Measurements from ENCODE around the gene TFF2.

TFF2 gene

DNA sequence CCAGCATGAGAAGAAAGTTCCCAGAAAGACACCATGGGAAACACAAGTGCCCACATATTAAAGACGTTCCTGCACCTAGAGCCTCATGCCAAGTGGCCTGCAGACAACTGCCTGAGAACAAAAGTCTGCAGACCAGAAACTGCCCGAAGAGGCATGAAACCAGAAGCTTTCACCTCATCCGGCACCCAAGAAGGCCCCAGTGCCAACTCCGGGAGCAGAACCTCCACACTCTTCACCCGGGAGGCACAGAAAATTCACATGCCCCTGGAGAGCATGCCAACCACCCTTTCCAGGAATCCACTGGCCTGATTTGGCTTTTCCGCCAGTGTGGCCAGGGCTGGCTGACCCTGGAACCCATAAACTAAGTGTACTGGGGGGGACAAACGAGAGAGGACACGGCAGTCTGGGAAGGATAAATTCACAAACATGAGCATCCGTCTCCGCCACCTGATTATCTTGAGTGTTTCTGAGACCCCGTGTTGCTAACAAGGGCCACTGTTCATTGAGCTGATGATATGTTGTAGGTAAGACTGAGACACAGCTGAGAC lies 6.8 kb downstream of the TFF2 start:
- TF ChIP-seq CEBPB (IDR thresholded peaks at IDR 0.05) (no peak), RAD21 (IDR thresholded peaks at IDR 0.05; ENCODE audit: low read depth) (no peak), TEAD4 (IDR thresholded peaks at IDR 0.05) (no peak), NFIC (IDR thresholded peaks at IDR 0.05) (no peak), TCF12 (IDR thresholded peaks at IDR 0.05; ENCODE audit: low read depth) (no peak), YY1 (IDR thresholded peaks at IDR 0.05; ENCODE audit: low read depth) (no peak), ZBTB7A (IDR thresholded peaks at IDR 0.05; ENCODE audit: low read depth) (no peak), USF1 (IDR thresholded peaks at IDR 0.05) (no peak), CREB1 (IDR thresholded peaks at IDR 0.05; ENCODE audit: low read depth) (no peak), FOXM1 (IDR thresholded peaks at IDR 0.05; ENCODE audit: borderline replicate concordance, low read depth) (no peak)
- TF ChIP-seq, protein P1, sequence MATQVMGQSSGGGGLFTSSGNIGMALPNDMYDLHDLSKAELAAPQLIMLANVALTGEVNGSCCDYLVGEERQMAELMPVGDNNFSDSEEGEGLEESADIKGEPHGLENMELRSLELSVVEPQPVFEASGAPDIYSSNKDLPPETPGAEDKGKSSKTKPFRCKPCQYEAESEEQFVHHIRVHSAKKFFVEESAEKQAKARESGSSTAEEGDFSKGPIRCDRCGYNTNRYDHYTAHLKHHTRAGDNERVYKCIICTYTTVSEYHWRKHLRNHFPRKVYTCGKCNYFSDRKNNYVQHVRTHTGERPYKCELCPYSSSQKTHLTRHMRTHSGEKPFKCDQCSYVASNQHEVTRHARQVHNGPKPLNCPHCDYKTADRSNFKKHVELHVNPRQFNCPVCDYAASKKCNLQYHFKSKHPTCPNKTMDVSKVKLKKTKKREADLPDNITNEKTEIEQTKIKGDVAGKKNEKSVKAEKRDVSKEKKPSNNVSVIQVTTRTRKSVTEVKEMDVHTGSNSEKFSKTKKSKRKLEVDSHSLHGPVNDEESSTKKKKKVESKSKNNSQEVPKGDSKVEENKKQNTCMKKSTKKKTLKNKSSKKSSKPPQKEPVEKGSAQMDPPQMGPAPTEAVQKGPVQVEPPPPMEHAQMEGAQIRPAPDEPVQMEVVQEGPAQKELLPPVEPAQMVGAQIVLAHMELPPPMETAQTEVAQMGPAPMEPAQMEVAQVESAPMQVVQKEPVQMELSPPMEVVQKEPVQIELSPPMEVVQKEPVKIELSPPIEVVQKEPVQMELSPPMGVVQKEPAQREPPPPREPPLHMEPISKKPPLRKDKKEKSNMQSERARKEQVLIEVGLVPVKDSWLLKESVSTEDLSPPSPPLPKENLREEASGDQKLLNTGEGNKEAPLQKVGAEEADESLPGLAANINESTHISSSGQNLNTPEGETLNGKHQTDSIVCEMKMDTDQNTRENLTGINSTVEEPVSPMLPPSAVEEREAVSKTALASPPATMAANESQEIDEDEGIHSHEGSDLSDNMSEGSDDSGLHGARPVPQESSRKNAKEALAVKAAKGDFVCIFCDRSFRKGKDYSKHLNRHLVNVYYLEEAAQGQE (IDR thresholded peaks at IDR 0.05; ENCODE audit: low read depth), result no peak
- TF ChIP-seq, protein P2, sequence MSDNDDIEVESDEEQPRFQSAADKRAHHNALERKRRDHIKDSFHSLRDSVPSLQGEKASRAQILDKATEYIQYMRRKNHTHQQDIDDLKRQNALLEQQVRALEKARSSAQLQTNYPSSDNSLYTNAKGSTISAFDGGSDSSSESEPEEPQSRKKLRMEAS (IDR thresholded peaks at IDR 0.05), result no peak

GRCh38 chr21:42343556-42343955 lies 7.2 kb downstream of the TFF2 start:
- TF ChIP-seq, protein P1 (IDR thresholded peaks at IDR 0.05; ENCODE audit: low read depth), result no peak
- TF ChIP-seq RAD21 (IDR thresholded peaks at IDR 0.05; ENCODE audit: low read depth) (no peak), FOXM1 (IDR thresholded peaks at IDR 0.05; ENCODE audit: borderline replicate concordance, low read depth) (no peak), NFIC (IDR thresholded peaks at IDR 0.05) (no peak)
- TF ChIP-seq, protein P2 (IDR thresholded peaks at IDR 0.05), result no peak

DNA sequence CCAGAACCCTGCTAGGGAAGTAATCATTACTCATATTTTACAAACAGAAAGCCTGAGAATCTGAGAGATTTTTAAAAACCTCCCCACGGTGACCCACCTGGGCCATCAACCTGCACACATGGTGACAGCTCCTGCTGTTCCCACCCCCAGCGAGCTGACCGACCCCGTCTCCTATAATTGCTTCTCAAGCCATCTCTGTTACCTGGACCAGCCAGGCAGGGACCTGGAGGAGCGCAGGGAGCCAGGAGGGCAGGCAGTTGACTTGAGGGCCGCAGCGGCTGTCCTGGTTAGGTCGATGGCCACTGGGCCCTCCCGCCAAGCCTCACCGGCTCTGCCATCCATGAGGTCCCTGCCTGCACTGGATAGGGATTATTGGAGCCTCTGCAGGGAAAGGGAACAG lies 7.7 kb downstream of the TFF2 start:
- TF ChIP-seq CEBPB (IDR thresholded peaks at IDR 0.05), result no peak

GRCh38 chr21:42341776-42342542 lies 8.8 kb downstream of the TFF2 start:
- no peak for TF ChIP-seq ZBTB7A (IDR thresholded peaks at IDR 0.05; ENCODE audit: low read depth)
- TF ChIP-seq EGR1 (IDR thresholded peaks at IDR 0.05), result no peak
- TF ChIP-seq, protein P2 (IDR thresholded peaks at IDR 0.05), result no peak
- no peak for TF ChIP-seq RAD21 (IDR thresholded peaks at IDR 0.05; ENCODE audit: low read depth)
- TF ChIP-seq CREB1 (IDR thresholded peaks at IDR 0.05; ENCODE audit: low read depth), result no peak
- TF ChIP-seq TAF1 (IDR thresholded peaks at IDR 0.05; ENCODE audit: low read depth), result no peak
- no peak for TF ChIP-seq TCF12 (IDR thresholded peaks at IDR 0.05; ENCODE audit: low read depth)
- no peak for TF ChIP-seq TEAD4 (IDR thresholded peaks at IDR 0.05)
- TF ChIP-seq YY1 (IDR thresholded peaks at IDR 0.05; ENCODE audit: low read depth), result no peak
- no peak for TF ChIP-seq NFIC (IDR thresholded peaks at IDR 0.05)
- TF ChIP-seq, protein P1 (IDR thresholded peaks at IDR 0.05; ENCODE audit: low read depth), result no peak
- no peak for TF ChIP-seq CEBPB (IDR thresholded peaks at IDR 0.05)
- TF ChIP-seq USF1 (IDR thresholded peaks at IDR 0.05), result no peak
- TF ChIP-seq FOXM1 (IDR thresholded peaks at IDR 0.05; ENCODE audit: borderline replicate concordance, low read depth), result no peak
- no peak for TF ChIP-seq EP300 (IDR thresholded peaks at IDR 0.05; ENCODE audit: borderline replicate concordance)

Measured in Ishikawa (cell line).